Measurements from ENCODE around the gene NSG1.

GRCh38 chr4:4386296-4386735 is 586 bp upstream of the NSG1 start:
- TF ChIP-seq CTCF (IDR thresholded peaks at IDR 0.05; ENCODE audit: control extremely low read depth in 1 of 3, insufficient read depth in 1 of 3, low read depth in 1 of 3, low read length in 3 of 3) (no peak), JUND (IDR thresholded peaks at IDR 0.05; ENCODE audit: low read length) (no peak), CBX8 (IDR thresholded peaks at IDR 0.05; ENCODE audit: borderline replicate concordance, low read depth, low read length) (no peak), ATF2 (IDR thresholded peaks at IDR 0.05; ENCODE audit: low read length) (no peak), MAX (IDR thresholded peaks at IDR 0.05) (no peak), SP2 (IDR thresholded peaks at IDR 0.05; ENCODE audit: low read length) (no peak), EZH2 (IDR thresholded peaks at IDR 0.05; ENCODE audit: low read depth, low read length, severe bottlenecking) (no peak), TAF1 (IDR thresholded peaks at IDR 0.05; ENCODE audit: low read depth, low read length) (0 out of 2 replicates have a peak, but pooled peaks have one; percentile 17), GTF2F1 (IDR thresholded peaks at IDR 0.05; ENCODE audit: borderline replicate concordance, low read depth, low read length) (no peak)

All from H1 (cell line).